Measurements from ENCODE around the gene SC5D. TPM values are rescaled to one million over a fixed set of nuclear protein-coding genes. Genes with fewer than 3 reads are reported as not detected.

Gene SC5D
- total RNA-seq, 1 donor = 63.7 TPM

DNA sequence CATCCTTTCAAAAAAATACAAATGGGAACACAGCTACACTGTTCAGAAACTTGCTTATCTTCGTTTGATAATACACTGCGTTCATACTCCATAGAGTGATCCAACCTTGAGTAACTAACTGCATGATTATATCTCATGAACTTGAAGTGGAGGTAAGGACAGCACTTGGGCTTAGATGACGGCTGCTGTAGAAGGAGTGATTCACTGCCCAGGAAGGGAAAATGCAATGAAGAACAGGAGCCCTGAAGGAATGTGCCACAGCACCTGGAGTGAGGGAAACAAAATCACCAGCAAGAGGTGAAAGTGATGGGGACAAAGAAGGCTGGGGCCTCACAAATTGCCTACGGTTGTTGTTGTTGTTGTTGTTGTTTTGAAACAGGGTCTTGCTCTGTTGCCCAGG lies 44.1 kb upstream of the SC5D start:
- no peak for DNase-seq (ENCODE audit: insufficient read length, low spot score, missing footprints)
- H3K4me1 ChIP-seq (ENCODE audit: insufficient read depth, low read length) = peaks cover 12% of the 10 kb centered on the region
- TF ChIP-seq, protein P1, sequence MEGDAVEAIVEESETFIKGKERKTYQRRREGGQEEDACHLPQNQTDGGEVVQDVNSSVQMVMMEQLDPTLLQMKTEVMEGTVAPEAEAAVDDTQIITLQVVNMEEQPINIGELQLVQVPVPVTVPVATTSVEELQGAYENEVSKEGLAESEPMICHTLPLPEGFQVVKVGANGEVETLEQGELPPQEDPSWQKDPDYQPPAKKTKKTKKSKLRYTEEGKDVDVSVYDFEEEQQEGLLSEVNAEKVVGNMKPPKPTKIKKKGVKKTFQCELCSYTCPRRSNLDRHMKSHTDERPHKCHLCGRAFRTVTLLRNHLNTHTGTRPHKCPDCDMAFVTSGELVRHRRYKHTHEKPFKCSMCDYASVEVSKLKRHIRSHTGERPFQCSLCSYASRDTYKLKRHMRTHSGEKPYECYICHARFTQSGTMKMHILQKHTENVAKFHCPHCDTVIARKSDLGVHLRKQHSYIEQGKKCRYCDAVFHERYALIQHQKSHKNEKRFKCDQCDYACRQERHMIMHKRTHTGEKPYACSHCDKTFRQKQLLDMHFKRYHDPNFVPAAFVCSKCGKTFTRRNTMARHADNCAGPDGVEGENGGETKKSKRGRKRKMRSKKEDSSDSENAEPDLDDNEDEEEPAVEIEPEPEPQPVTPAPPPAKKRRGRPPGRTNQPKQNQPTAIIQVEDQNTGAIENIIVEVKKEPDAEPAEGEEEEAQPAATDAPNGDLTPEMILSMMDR (IDR thresholded peaks at IDR 0.05; ENCODE audit: extremely low read depth, low read depth, low read length) = no peak

DNA sequence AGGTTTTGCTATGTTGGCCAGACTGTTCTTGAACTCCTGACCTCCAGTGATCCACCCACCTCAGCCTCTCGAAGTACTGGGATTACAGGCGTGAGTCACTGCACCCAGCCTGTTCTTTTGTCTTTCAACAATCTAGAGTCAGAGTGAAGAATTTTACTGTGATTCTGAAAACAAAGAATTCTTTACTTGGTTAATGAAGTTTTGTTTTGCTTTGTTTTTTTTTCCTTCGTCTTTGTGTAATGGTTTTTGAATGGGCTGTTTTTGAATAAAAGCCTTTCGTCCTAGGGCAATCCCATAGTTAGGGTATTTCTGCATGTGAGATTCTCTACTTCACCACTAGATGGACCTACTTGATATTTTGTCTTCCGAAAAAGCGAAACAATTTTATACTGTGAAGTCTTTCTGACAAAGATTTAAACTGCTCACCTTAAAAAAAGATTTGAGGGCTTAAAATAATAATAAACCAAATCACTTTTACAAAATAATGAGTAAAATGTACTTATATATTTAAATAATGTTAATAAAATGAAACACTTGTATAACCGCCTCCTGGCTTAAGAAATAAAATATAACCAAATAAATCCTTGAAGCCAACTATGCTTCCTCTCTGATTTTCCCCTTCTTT lies 43.4 kb upstream of the SC5D start:
- H4K20me1 ChIP-seq (ENCODE audit: insufficient read depth, low read length) = no peaks in the 10 kb centered on the region
- H3K4me1 ChIP-seq (ENCODE audit: insufficient read depth, low read length) = peaks cover 12% of the 10 kb centered on the region
- H3K4me3 ChIP-seq (ENCODE audit: insufficient read depth, low read length) = peak overlapping the region; percentile 33
- no peak overlapping the region for H3K27ac ChIP-seq (ENCODE audit: low read depth, low read length)
- no peaks in the 10 kb centered on the region for H3K79me2 ChIP-seq (ENCODE audit: insufficient read depth, low read length)
- H3K4me2 ChIP-seq (ENCODE audit: insufficient read depth, low read length) = peak overlapping the region; percentile 47
- no peaks in the 10 kb centered on the region for H3K27me3 ChIP-seq (ENCODE audit: insufficient read depth, low read length)
- TF ChIP-seq, protein P1 (IDR thresholded peaks at IDR 0.05; ENCODE audit: extremely low read depth, low read depth, low read length) = peak; percentile 74
- H3K9me3 ChIP-seq (ENCODE audit: low read depth, low read length) = no peaks in the 10 kb centered on the region
- no peaks in the 10 kb centered on the region for H3K36me3 ChIP-seq (ENCODE audit: insufficient read depth, low read length)
- DNase-seq (ENCODE audit: insufficient read length, low spot score, missing footprints) = no peak
- H2AFZ ChIP-seq (ENCODE audit: low read length) = no peak overlapping the region

More for the DNA sequence above, 44.1 kb upstream of the SC5D start:
- H3K4me2 ChIP-seq (ENCODE audit: insufficient read depth, low read length) = peak overlapping the region; percentile 47
- no peak overlapping the region for H2AFZ ChIP-seq (ENCODE audit: low read length)
- H3K9me3 ChIP-seq (ENCODE audit: low read depth, low read length) = no peaks in the 10 kb centered on the region
- H3K27me3 ChIP-seq (ENCODE audit: insufficient read depth, low read length) = no peaks in the 10 kb centered on the region
- no peaks in the 10 kb centered on the region for H4K20me1 ChIP-seq (ENCODE audit: insufficient read depth, low read length)
- no peak overlapping the region for H3K4me3 ChIP-seq (ENCODE audit: insufficient read depth, low read length)
- H3K27ac ChIP-seq (ENCODE audit: low read depth, low read length) = no peak overlapping the region
- H3K36me3 ChIP-seq (ENCODE audit: insufficient read depth, low read length) = no peaks in the 10 kb centered on the region
- no peaks in the 10 kb centered on the region for H3K79me2 ChIP-seq (ENCODE audit: insufficient read depth, low read length)

DNA sequence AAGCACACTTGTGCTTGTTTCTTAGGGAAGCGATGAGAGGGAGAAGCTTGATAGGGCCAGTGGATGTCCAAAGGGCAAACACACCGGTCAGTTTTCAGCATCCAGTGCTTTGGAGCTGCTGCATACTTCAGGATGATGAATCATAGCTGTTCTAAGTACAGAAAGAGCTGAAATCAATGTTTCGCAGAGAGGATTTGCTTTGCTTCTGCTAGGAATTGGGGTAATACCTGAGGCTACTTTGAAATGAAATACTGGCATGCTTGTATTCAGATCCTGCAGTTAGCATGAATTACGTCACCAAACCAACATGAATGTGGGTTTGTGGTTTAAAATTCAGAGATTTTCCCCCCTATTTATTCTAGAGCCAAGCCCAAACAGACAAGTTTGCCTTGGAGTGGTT lies 41.7 kb upstream of the SC5D start:
- H3K9me3 ChIP-seq (ENCODE audit: low read depth, low read length) = no peaks in the 10 kb centered on the region
- no peak for DNase-seq (ENCODE audit: insufficient read length, low spot score, missing footprints)
- TF ChIP-seq, protein P1 (IDR thresholded peaks at IDR 0.05; ENCODE audit: extremely low read depth, low read depth, low read length) = no peak

DNA sequence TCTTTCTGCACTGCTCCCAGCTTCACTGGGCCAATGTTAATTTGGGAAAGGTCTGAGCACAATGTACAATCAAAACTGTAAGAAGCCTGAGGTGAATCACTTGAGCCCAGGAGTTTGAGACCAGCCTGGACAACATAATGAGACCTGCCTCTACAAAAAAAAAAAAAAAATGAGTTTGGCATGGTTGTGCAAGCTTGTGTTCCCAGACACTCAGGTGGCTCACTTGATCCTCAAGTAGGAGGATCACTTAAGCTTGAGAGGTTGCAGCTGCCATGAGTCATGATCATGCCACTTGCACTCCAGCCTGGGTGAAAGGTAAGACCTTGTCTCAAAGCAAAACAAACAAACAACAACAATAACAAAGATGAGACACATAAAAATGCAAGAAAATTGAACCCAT lies 38.6 kb upstream of the SC5D start:
- Histone ChIP-seq H3K9me3 (ENCODE audit: low read depth, low read length) (no peaks in the 10 kb centered on the region), H3K36me3 (ENCODE audit: insufficient read depth, low read length) (no peaks in the 10 kb centered on the region), H3K27me3 (ENCODE audit: insufficient read depth, low read length) (no peaks in the 10 kb centered on the region), H3K27ac (ENCODE audit: low read depth, low read length) (no peak overlapping the region), H3K4me1 (ENCODE audit: insufficient read depth, low read length) (peaks cover 7% of the 10 kb centered on the region), H3K4me3 (ENCODE audit: insufficient read depth, low read length) (no peak overlapping the region), H3K4me2 (ENCODE audit: insufficient read depth, low read length) (no peak overlapping the region), H4K20me1 (ENCODE audit: insufficient read depth, low read length) (no peaks in the 10 kb centered on the region), H2AFZ (ENCODE audit: low read length) (no peak overlapping the region), H3K79me2 (ENCODE audit: insufficient read depth, low read length) (no peaks in the 10 kb centered on the region)
- TF ChIP-seq, protein P1 (IDR thresholded peaks at IDR 0.05; ENCODE audit: extremely low read depth, low read depth, low read length) = no peak
- DNase-seq (ENCODE audit: insufficient read length, low spot score, missing footprints) = no peak

More for the DNA sequence above, 41.7 kb upstream of the SC5D start:
- Histone ChIP-seq H3K36me3 (ENCODE audit: insufficient read depth, low read length) (no peaks in the 10 kb centered on the region), H3K27ac (ENCODE audit: low read depth, low read length) (no peak overlapping the region), H3K4me3 (ENCODE audit: insufficient read depth, low read length) (no peak overlapping the region), H4K20me1 (ENCODE audit: insufficient read depth, low read length) (no peaks in the 10 kb centered on the region), H3K4me2 (ENCODE audit: insufficient read depth, low read length) (no peak overlapping the region), H3K4me1 (ENCODE audit: insufficient read depth, low read length) (peaks cover 12% of the 10 kb centered on the region), H3K79me2 (ENCODE audit: insufficient read depth, low read length) (no peaks in the 10 kb centered on the region), H2AFZ (ENCODE audit: low read length) (no peak overlapping the region), H3K27me3 (ENCODE audit: insufficient read depth, low read length) (no peaks in the 10 kb centered on the region)
